Smooth muscle cell (in vitro differentiated cells): ENCODE results near the gene RPL14. TPM values are rescaled to one million over a fixed set of nuclear protein-coding genes. Genes with fewer than 3 reads are reported as not detected.

Source experiments
- DNase-seq: peaks from one replicate; lab custom pipeline; 2025; ENCODE audit not compliant: unreplicated experiment; lab: John Stamatoyannopoulos, UW
- H2AFZ ChIP-seq: fragments of 200-600 bp; sonication (generic); 2 replicates; pipeline ENCODE4 v1.6.0; 2016; ENCODE audit warnings: antibody characterized with exemption, low read depth, mild to moderate bottlenecking
- H3F3A ChIP-seq: fragments of 200-600 bp; sonication (generic); 2 replicates; pipeline ENCODE4 v1.6.0; 2017; ENCODE audit warnings: antibody characterized with exemption, low read depth
- H3K27ac ChIP-seq: fragments of 200-600 bp; sonication (generic); 2 replicates; pipeline ENCODE4 v1.5.1; 2016; ENCODE audit warnings: low read depth, mild to moderate bottlenecking
- H3K27me3 ChIP-seq: fragments of 200-600 bp; sonication (generic); 2 replicates; pipeline ENCODE4 v1.6.1; 2016; ENCODE audit warnings: low read depth, mild to moderate bottlenecking
- H3K36me3 ChIP-seq: fragments of 200-600 bp; sonication (generic); 2 replicates; pipeline ENCODE4 v1.5.1; 2016; ENCODE audit warnings: low read depth
- H3K4me1 ChIP-seq: fragments of 200-600 bp; sonication (generic); 2 replicates; pipeline ENCODE4 v1.5.1; 2016; ENCODE audit warnings: low read depth
- H3K4me2 ChIP-seq: fragments of 200-600 bp; sonication (generic); 2 replicates; pipeline ENCODE4 v1.6.0; 2016; ENCODE audit warnings: mild to moderate bottlenecking
- H3K4me3 ChIP-seq: fragments of 200-600 bp; sonication (generic); 2 replicates; pipeline ENCODE4 v1.5.1; 2016; ENCODE audit warnings: mild to moderate bottlenecking
- H3K79me2 ChIP-seq: fragments of 200-600 bp; sonication (generic); 2 replicates; pipeline ENCODE4 v1.6.0; 2016; ENCODE audit warnings: low read depth, mild to moderate bottlenecking
- H3K9ac ChIP-seq: fragments of 200-600 bp; sonication (generic); 2 replicates; pipeline ENCODE4 v1.6.0; 2016; ENCODE audit warnings: low read depth
- H3K9me3 ChIP-seq: fragments of 200-600 bp; sonication (generic); replicated peaks from 2 replicates; pipeline ENCODE4 v1.5.1; 2016; ENCODE audit warnings: low read depth
- H4K20me1 ChIP-seq: fragments of 200-600 bp; sonication (generic); 2 replicates; pipeline ENCODE4 v1.6.0; 2016; ENCODE audit warnings: low read depth
- CTCF ChIP-seq: fragments of 200-600 bp; sonication (generic); IDR thresholded peaks from 2 replicates; pipeline ENCODE4 v1.5.1; 2017; ENCODE audit warnings: borderline replicate concordance, mild to moderate bottlenecking, antibody characterized with exemption; ENCODE audit not compliant: insufficient read depth, poor library complexity, severe bottlenecking
- WGBS: methylation state at CpG from one replicate; pipeline ENCODE4 v1.1.7; 2016; ENCODE audit warnings: low lambda C conversion rate; 5-methylcytosine and 5-hydroxymethylcytosine counted together
- polyA plus RNA-seq: library from polyadenylated mRNA; unstranded; fragments of >200 nt; fragmentation: Nextera tagmentation; extraction: Ambion mirVana; gene quantifications from 2 replicates; pipeline ENCODE4 v1.2.1, GENCODE V29; 2016
- total RNA-seq: library from RNA; depleted of rRNA; stranded (reverse); fragments of >200 nt; gene quantifications from 2 replicates; pipeline ENCODE4 v1.2.3, GENCODE V29; 2014

RPL14 gene
- total and polyA plus RNA-seq, 2 experiments from 2014 or later: 396 to 403 TPM

- 8% methylated on average over 44 of the region's 44 CpGs for WGBS
- Histone ChIP-seq H3F3A (peaks cover 11% of the 10 kb centered on the region), H3K4me3 (peak within 1 kb of the TSS; percentile 86), H2AFZ (peak within 1 kb of the TSS; percentile 98), H3K79me2 (no peaks in the 10 kb centered on the region), H4K20me1 (no peaks in the 10 kb centered on the region), H3K4me1 (peaks cover 18% of the 10 kb centered on the region), H3K9me3 (no peaks in the 10 kb centered on the region), H3K9ac (peak within 1 kb of the TSS; percentile 54), H3K27ac (peak within 1 kb of the TSS; percentile 80), H3K36me3 (no peaks in the 10 kb centered on the region), H3K4me2 (peak within 1 kb of the TSS; percentile 96), H3K27me3 (no peaks in the 10 kb centered on the region)
- TF ChIP-seq CTCF: peak; percentile 12
- DNase-seq: peak; percentile 4
These were observed 48.7 kb downstream of the RPL14 start, which contains the start of gene ZNF620 for GRCh38 chr3:40505599-40506462. ZNF620 (plus strand) TSS chr3:40506039; CDS start chr3:40506353, 314 bp downstream.

- 100% methylated on average over 1 of the region's 1 CpG for WGBS
- no peaks in the 10 kb centered on the region for H3K36me3 ChIP-seq
- TF ChIP-seq CTCF: no peak
These were observed 54.0 kb downstream of the RPL14 start for GRCh38 chr3:40511031-40511718.

GRCh38 chr3:40516201-40516600 lies 59.1 kb downstream of the RPL14 start:
- H3K4me2 ChIP-seq: no peak overlapping the region
- H3K9ac ChIP-seq: no peak overlapping the region
- 67% methylated on average over 5 of the region's 5 CpGs for WGBS
- H3K4me1 ChIP-seq: no peaks in the 10 kb centered on the region
- TF ChIP-seq CTCF: no peak
- no peaks in the 10 kb centered on the region for H3K9me3 ChIP-seq
- no peaks in the 10 kb centered on the region for H3F3A ChIP-seq
- H3K36me3 ChIP-seq: no peaks in the 10 kb centered on the region
- H4K20me1 ChIP-seq: no peaks in the 10 kb centered on the region
- H2AFZ ChIP-seq: no peak overlapping the region
- no peaks in the 10 kb centered on the region for H3K79me2 ChIP-seq
- H3K4me3 ChIP-seq: no peak overlapping the region
- DNase-seq: no peak
- no peaks in the 10 kb centered on the region for H3K27me3 ChIP-seq
- H3K27ac ChIP-seq: peak overlapping the region; percentile 20

More at GRCh38 chr3:40511031-40511718, 54.0 kb downstream of the RPL14 start:
- Histone ChIP-seq H2AFZ (no peak overlapping the region), H3K79me2 (no peaks in the 10 kb centered on the region), H3K27me3 (no peaks in the 10 kb centered on the region), H3K9ac (no peak overlapping the region), H3F3A (no peaks in the 10 kb centered on the region), H3K4me3 (no peak overlapping the region), H4K20me1 (no peaks in the 10 kb centered on the region), H3K4me2 (no peak overlapping the region), H3K4me1 (peaks cover 13% of the 10 kb centered on the region), H3K27ac (no peak overlapping the region), H3K9me3 (no peaks in the 10 kb centered on the region)
- no peak for DNase-seq
